ENCODE results near the gene LAMA4.

LAMA4 gene

GRCh38 chr6:112275365-112275764 is 21.0 kb upstream of the LAMA4 start:
- DNase-seq = no peak

DNA sequence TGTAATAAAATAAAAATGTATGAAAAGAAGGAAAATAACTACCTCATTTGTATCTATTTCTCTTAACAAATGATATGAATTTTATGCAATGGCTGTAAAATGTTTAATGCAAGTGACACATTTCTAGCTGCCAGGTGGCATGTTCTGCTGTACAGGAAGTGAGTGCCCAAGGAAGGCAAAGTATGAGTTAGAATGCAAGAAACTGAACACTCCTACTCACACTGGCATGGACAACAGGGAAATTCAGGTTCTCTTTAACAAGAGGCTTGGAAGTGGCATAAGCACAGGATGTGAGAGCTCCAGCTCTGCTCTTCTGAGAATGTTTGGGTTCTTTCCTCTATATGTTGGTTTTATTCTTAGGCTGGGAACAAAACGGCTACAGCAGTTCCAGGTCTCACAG is 20.4 kb upstream of the LAMA4 start:
- no peak for DNase-seq

- DNase-seq = no peak
These were observed 18.4 kb upstream of the LAMA4 start for GRCh38 chr6:112272799-112273198.

- no peak for DNase-seq
These were observed 16.4 kb upstream of the LAMA4 start for GRCh38 chr6:112270756-112271155.

DNA sequence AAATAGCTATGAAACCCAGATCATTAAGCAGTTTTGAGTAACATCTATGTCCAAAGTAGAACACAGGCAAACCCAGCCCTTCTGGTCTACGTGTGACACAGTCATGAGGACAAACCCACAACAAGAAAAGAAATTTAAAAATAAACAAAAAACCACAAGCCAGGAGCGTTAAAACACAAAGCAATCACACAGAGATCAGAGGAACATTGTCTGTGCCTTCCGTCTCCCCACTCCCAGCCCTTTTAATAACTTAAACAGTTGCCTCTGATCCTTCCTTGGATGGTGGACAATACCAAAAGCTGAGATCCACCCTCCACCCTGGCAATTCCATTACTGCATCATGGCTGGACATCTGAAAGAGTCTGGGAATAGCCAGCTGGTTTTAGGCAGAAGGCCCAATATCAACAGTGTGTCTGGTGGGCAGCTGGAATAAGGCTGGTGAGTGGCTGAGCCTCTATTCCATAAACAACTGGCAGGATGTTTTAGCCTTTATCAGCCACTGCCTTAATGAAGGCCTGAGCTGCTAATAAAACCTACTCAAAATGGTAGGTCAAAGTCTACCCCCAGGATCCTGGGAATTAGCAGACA is 15.7 kb upstream of the LAMA4 start:
- DNase-seq = no peak

GRCh38 chr6:112269114-112269513 is 14.7 kb upstream of the LAMA4 start:
- no peak for DNase-seq

GRCh38 chr6:112268654-112269053 is 14.3 kb upstream of the LAMA4 start:
- DNase-seq = no peak

GRCh38 chr6:112268019-112268418 is 13.7 kb upstream of the LAMA4 start:
- no peak for DNase-seq

- DNase-seq = no peak
These were observed 12.0 kb upstream of the LAMA4 start for GRCh38 chr6:112266331-112266730.

GRCh38 chr6:112259337-112259675 is 4.9 kb upstream of the LAMA4 start:
- DNase-seq = no peak

GRCh38 chr6:112258642-112259336 is 4.4 kb upstream of the LAMA4 start:
- no peak for DNase-seq

DNA sequence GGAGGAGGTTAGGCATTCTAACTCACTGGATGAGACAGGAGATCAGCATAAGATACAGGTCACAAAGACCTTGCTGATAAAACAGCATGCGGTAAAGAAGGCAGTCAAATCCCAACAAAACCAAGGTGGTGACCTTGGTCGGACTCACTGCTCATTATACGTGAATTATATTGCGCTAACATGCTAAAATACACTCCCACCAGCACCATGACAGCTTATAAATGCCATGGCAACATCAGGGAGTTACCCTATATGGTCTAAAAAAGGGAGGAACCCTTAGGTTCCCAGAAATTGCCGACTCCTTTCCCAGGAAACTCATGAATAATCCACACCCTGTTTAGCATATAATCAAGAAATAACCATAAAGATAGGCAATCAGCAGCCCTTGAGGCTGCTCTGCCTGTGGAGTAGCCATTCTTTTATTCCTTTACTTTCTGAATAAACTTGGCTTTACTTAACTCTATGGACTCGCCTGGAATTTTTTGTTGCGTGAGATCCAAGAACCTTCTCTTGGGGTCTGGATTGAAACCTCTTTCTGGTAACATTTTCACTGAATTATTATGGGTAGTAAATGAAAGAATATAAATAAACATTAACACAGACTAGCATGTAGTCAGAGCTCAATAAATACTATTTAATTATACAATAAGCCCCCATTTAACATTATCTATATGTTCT is 3.0 kb upstream of the LAMA4 start:
- no peak for DNase-seq

DNA sequence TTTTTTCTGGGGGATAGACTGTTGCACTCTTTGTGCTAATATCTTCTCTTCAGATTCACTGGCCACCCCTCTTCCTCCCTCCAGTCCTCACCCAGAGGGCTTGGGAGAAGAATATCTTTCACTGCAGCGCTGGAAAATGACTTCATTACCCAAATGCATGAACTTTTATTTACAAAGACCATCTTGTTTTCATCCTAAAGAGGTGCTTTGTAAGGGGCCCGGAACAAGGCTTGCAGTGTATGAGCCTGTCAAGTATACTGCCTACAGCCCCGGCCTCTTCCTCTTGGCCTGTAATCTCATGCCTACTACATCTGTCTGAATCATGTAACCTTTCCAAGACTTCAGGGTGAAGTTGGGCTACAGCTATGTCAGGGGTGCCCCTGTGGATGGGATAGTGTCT is 554 bp upstream of the LAMA4 start:
- no peak for DNase-seq

DNA sequence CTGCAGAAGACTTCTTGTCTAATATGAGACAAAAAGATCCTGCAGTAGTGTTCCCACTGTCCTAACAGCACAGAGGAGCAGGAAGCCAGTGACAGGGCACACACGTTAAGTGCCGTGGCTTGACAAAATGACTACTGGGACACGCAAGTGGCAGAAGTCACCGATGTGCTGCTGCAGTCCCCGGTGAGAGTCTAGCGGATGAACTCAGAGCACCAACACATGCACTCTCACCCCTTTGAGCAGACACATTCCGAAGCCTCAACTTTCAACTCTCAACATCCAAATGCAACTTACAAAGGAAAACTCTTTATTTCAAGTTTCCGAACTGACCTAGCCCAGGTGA is 898 bp downstream of the LAMA4 start:
- no peak for DNase-seq

- no peak for DNase-seq
These were observed 1.5 kb downstream of the LAMA4 start for GRCh38 chr6:112252571-112253497.

GRCh38 chr6:112251171-112251875 is 3.0 kb downstream of the LAMA4 start:
- DNase-seq = no peak

DNA sequence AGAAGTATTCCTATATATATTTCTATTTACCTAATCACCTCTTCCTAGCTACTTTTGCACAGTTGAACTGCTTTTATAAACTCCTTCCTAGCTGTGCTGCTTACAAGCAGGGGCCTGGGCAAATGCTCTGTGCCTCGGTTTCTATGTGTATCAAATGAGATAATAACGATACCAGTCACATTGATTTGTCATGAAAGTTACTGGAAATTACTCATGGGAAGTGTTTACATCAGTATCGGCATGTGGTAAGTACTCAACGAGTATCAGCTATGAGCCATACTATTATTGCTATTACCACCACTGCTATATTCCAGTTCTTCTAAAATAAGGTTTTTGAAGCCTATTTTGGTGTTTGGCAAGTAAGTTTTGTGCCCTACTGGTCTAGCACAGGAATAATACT is 4.9 kb downstream of the LAMA4 start:
- no peak for DNase-seq

- DNase-seq = no peak
These were observed 7.1 kb downstream of the LAMA4 start for GRCh38 chr6:112247275-112247674.

DNA sequence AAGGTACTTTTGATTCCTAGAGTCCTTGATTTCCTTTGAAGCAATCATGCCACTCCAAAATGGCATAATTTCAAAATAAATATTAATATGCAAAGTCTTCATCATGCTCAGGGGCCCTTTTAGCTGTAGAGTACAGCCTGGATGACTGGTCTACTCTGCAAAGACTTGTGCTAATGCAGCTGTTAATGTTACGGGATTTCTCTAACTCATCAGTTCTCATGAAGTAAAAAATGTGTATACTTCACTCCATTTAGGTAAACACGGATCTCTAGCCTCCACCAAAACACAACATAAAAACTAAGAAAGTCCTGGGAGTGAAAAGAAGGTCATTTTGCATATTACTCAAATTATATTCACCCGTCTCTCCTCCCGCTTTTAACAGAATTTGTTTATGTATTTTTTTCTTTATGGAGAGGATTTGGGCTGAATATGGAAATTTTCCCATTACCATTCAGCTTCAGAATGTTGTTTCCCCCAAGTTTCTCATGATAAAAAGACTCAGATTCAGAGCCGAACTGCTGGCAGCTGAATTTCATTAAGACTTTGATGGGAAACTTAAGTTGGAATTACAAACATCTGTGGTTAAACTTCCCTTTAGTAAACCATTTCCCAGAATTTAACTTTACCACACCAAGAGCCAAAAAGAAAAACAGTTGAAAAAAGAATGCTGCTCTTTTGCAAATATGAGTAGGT is 8.7 kb downstream of the LAMA4 start:
- no peak for DNase-seq

DNA sequence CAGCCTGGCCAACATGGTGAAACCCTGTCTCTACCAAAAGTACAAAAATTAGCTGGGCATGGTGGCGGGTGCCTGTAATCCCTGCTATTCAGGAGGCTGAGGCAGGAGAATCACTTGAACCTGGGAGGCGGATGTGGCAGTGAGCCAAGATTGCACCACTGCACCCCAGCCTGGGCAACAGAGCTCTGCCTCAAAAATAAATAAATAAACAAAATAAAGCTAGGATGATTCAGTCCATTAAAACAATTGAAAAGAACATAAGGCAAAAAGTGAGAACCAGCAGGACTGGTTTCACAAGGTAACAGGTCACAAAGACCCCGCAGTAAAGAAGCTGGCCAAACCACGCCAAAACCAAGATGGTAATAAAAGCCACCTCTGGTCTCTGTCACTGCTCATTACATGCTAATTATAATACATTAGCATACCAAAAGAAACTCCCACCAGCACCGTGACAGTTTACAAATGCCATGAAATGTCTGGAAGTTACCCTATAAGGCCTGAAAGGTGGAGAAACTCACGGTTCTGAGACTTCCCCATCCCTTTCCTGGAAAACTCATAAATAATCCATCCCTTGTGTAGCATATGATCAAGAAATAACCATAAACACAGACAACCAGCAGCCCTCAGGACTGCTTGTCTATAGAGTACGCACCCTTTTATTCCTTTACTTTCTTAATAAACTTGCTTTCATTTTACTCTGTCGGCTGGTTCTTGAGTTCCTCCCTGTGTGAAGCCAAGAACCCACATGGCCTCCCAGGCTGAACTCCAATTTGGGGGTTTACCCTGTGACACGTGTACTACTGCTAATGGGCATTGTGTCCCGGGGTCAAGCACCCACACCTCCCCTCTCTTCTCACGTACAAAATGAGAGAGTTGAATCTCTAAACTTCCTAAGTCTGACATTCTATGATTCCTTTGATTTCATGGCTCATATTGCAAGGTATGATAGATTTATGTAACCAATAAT is 10.2 kb downstream of the LAMA4 start:
- no peak for DNase-seq

DNA sequence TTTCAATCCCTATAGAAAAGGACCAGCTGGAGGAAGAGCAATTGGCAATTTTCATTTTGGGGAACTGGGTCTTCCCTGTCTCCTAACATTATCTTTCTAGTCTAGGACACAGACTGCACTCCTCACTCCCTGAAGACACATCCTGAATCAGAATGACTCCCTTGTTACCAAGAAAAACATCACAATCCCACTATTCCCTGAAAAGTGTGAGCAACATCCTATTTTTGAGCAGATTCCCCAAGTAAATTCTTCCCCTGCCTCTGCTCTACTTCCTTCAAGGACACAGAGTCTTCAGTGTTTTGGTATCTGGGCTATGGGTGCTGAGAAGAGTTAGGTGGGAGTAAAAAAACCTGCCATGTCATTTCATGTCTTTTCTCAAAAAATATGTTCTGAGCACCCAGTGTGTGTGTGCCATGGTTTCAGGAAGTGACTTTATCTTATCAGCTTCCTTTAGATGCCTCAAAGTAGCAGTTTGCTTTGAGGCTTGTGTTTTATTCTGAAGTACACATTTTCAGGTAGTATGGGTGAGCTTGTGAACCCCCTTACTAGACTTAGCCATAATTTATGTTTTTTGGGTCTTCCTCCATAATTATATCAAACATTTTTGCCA is 12.4 kb downstream of the LAMA4 start:
- DNase-seq = no peak
